HFFc6 (cell line): ENCODE results near the gene TMEM229B. TPM values are rescaled to one million over a fixed set of nuclear protein-coding genes. Genes with fewer than 3 reads are reported as not detected.

Source experiments
- DNase-seq: peaks from one replicate; pipeline ENCODE4 v3.0.0-alpha.2; 2018
- H3K27ac Mint-ChIP-seq: 2 replicates; pipeline ENCODE4 v1.8.0; 2020; ENCODE audit warnings: mild to moderate bottlenecking, mixed read lengths
- H3K27me3 Mint-ChIP-seq: 2 replicates; pipeline ENCODE4 v1.8.0; 2021; ENCODE audit warnings: mild to moderate bottlenecking, moderate library complexity, mixed read lengths; ENCODE audit not compliant: insufficient read depth
- H3K36me3 Mint-ChIP-seq: 2 replicates; pipeline ENCODE4 v1.8.0; 2021; ENCODE audit warnings: low read depth, mixed read lengths
- H3K4me1 Mint-ChIP-seq: 2 replicates; pipeline ENCODE4 v1.8.0; 2020; ENCODE audit warnings: low read depth, mixed read lengths
- H3K4me3 Mint-ChIP-seq: 2 replicates; pipeline ENCODE4 v1.8.0; 2020; ENCODE audit warnings: mild to moderate bottlenecking, moderate library complexity, mixed read lengths
- H3K9me3 Mint-ChIP-seq: 2 replicates; pipeline ENCODE4 v1.8.0; 2020; ENCODE audit warnings: mild to moderate bottlenecking, mixed read lengths
- CTCF ChIP-seq: fragments of 200-600 bp; sonication (generic); IDR thresholded peaks from 2 replicates; pipeline ENCODE4 v1.5.0; 2021; ENCODE audit warnings: antibody characterized with exemption, mild to moderate bottlenecking
- total RNA-seq, 6 experiments: library from RNA; stranded (reverse); fragmentation: NEBNext Ultra II Directional; extraction: Animal tissue kit (Norgen Biotek cat#: 25700); gene quantifications; 2 replicates in 1 of 6; 3 replicates in 5 of 6; pipeline ENCODE4 v1.2.3, GENCODE V29; 2021

TMEM229B gene
- total RNA-seq, 6 experiments from 2014 or later = 0.06 to 0.38 (median 0.20) TPM

GRCh38 chr14:67501670-67502069 is 13.1 kb upstream of the TMEM229B start:
- H3K36me3 Mint-ChIP-seq = no peaks in the 10 kb centered on the region
- peaks cover 6% of the 10 kb centered on the region; the same call in 1 of the 2 replicates for H3K4me1 Mint-ChIP-seq
- peaks cover 28% of the 10 kb centered on the region for H3K27me3 Mint-ChIP-seq
- DNase-seq = no peak
- TF ChIP-seq CTCF = no peak
- H3K4me3 Mint-ChIP-seq = no peak overlapping the region
- H3K9me3 Mint-ChIP-seq = no peaks in the 10 kb centered on the region
- H3K27ac Mint-ChIP-seq = no peak overlapping the region

GRCh38 chr14:67500981-67501380 is 12.5 kb upstream of the TMEM229B start:
- peaks cover 25% of the 10 kb centered on the region for H3K27me3 Mint-ChIP-seq
- H3K27ac Mint-ChIP-seq = no peak overlapping the region
- no peaks in the 10 kb centered on the region for H3K36me3 Mint-ChIP-seq
- H3K4me1 Mint-ChIP-seq = no peaks in the 10 kb centered on the region
- no peaks in the 10 kb centered on the region for H3K9me3 Mint-ChIP-seq
- no peak for DNase-seq
- TF ChIP-seq CTCF = no peak
- no peak overlapping the region for H3K4me3 Mint-ChIP-seq

GRCh38 chr14:67497716-67498115 is 9.2 kb upstream of the TMEM229B start:
- Mint-ChIP-seq H3K27me3 (peaks cover 31% of the 10 kb centered on the region), H3K4me1 (no peaks in the 10 kb centered on the region), H3K4me3 (no peak overlapping the region), H3K9me3 (peaks cover 21% of the 10 kb centered on the region), H3K27ac (no peak overlapping the region), H3K36me3 (peaks cover 7% of the 10 kb centered on the region)
- no peak for TF ChIP-seq CTCF
- DNase-seq = no peak

GRCh38 chr14:67497216-67497615 is 8.7 kb upstream of the TMEM229B start:
- peaks cover 34% of the 10 kb centered on the region for H3K27me3 Mint-ChIP-seq
- peaks cover 24% of the 10 kb centered on the region for H3K9me3 Mint-ChIP-seq
- DNase-seq = no peak

GRCh38 chr14:67495827-67496226 is 7.3 kb upstream of the TMEM229B start:
- Mint-ChIP-seq H3K27me3 (peaks cover 43% of the 10 kb centered on the region), H3K9me3 (peaks cover 24% of the 10 kb centered on the region), H3K4me1 (no peaks in the 10 kb centered on the region), H3K27ac (no peak overlapping the region), H3K4me3 (no peak overlapping the region), H3K36me3 (peaks cover 8% of the 10 kb centered on the region)
- no peak for TF ChIP-seq CTCF
- no peak for DNase-seq

More at GRCh38 chr14:67497216-67497615, 8.7 kb upstream of the TMEM229B start:
- H3K36me3 Mint-ChIP-seq = peaks cover 8% of the 10 kb centered on the region
- TF ChIP-seq CTCF = no peak
- H3K4me1 Mint-ChIP-seq = no peaks in the 10 kb centered on the region
- no peak overlapping the region for H3K4me3 Mint-ChIP-seq
- no peak overlapping the region for H3K27ac Mint-ChIP-seq
